GM18526 (cell line): ENCODE results near the gene NPAS1.

ENCODE experiments used
- POLR2A ChIP-seq: IDR thresholded peaks from 3 replicates; pipeline ENCODE4 v1.6.1; 2011; ENCODE audit not compliant: insufficient read length; ENCODE audit errors: extremely low read depth

Gene NPAS1

DNA sequence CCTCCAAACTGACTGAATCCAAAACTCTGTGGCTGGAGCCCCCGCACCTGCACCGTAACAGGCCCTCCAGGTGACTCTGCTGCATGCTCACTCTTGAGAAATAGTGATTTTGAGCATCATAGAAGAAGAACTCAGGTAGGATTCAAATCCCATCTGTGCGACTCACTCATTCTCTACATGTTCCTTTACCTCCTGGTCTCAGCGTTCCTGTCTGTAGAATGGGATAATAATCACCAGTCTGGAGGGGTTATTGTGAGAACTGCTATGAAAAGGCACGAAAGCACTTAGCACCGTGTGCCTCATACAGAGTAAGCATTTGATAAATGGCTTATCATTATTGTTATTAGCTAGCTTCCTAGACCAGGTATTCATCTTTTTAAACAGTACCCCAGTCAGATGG lies 36.5 kb upstream of the NPAS1 start:
- no peak for TF ChIP-seq POLR2A

DNA sequence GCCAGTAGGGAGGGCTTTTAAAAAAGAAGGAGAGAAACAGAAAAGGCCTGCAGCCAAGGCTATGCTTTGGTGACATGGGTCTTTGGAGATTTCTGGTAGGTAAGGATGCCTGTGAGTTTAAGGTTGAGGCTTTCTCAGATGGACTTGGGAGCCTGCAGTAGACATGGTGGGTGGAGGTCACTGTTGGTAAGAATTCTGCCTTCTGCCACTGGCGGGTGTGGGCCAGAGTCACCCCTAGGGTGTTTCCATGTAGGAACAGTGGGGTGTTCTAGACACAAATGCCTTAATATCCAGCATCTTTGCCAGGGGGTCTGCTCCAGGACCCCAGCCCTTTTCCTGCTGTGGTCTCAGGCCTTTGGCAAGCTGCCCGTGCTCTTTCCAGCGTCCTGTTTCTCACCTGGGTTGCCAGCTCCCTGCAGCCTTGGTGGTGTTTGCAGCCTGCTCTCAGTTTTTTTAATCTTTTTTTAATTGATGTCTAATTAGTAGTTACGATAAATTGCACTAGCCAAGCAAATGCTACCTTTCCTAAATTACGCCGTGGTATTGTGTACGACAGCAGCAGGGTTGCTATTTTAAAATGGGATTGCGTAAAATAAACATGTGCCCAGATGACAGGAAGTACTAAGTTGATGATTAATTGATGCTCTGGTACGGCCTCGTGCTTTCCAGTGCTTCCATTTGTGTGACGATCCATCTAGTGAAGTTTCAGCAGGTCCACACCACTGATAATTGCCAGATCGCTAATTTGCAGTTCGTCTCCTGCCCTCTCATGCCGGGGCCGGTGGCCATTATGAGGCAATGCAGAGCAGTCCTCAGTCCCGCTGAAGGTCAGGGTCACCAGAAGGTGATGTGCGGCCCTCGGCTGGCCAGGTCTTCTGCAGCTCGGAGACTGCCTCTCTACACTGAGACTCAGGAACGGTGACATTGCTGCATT lies 35.3 kb upstream of the NPAS1 start:
- TF ChIP-seq POLR2A: no peak

DNA sequence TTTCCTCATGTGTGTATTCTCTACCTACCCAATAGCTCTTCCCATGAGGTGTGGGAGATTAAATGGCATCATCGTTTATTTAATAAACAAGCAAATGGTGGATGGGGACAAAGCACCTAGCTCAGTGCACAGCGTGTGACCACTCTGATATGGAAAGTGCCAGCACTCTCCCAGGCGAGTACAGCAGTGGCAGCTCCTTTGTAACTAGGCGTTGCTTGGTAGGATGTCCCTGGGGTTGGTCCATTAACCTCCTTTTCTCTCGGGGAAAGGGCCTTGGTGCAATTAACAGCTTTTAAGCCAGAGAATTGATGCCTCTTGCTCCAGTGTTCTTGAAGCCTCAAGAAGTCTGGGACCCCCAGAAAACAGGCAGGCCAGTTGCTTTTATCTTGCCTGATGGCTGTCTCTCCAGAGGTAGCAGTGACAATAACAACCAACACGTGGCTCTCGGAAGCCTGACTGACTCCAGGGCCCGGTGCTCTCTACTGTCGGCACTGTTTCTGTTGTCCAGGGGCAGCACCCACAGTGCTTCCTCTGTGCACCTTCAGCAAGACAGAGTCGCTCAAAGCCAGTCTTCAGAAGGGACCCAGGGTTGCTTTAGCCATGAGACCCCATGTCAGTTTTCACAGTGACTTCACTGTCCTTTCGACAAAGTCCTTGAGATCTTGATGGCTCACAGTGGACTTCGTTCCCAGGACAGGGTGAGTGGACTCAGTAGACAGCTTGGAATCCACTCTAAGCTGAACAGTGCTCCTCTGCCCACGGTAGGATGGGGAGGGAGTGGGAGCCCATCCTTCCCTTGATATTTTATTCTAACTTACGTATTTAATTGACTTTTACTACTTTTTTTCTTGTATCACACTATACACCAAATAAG lies 33.9 kb upstream of the NPAS1 start:
- no peak for TF ChIP-seq POLR2A

DNA sequence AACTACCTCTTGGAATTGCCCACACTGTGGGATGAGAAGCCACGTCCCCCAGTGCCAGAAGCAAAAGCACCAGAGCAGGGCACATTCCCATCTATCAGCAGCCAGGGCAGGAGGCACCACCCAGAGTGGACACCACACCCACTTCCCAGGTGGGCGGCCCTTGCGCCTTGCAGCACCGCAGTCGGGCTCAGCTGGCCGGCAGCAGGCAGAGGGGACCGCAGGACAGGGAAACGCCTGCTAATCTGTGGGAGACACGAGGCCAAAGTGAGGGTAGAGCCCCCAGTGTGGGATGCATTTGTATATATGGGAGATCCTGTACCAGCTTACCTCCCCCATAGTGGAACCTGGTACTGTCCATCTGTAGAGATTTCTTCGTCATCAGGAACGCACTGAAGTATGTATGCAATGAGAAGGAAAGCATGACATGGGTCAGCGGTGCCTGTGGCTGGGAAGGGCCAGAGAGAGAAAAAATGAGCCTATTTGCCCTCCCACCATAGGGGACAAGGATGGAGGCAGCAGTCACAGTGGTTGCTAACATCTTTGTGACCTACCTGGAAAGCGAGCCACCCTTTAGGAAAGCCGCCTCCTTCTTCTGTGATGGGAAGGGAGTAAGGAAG lies 30.9 kb upstream of the NPAS1 start:
- TF ChIP-seq POLR2A: no peak

DNA sequence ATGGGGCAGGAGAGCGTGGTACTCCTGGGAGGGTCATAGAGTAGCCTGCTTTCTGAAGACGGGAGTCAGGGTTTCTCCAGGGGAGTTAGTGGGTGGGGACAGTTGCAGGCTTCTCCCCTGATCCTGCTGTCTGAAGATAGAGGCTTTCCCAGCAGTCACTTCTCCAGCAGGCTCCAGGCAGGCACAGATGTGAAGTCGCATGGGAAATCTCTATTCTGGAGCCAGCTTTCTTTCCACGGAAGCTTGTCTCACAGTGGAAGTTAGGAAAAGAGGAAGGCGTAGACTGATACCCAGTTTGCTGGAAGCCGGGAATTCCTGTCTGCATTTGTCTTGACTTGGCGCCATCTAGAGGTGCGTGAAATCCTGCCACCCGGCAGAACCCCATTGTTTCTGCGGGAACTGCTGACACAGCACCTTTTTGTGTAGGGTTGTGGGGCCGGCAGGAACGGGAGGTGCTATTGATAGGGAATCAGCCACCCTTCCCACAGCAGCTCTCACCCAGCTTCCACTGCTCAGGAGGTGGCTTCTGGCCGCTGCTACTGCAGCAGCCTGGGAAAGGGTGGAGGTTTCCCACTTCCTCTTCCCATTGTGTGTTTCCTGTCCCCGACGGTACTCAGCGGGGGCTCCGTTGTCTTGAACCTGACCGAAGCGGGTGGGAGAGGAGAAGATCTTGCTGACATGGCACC lies 28.5 kb upstream of the NPAS1 start:
- TF ChIP-seq POLR2A: no peak

DNA sequence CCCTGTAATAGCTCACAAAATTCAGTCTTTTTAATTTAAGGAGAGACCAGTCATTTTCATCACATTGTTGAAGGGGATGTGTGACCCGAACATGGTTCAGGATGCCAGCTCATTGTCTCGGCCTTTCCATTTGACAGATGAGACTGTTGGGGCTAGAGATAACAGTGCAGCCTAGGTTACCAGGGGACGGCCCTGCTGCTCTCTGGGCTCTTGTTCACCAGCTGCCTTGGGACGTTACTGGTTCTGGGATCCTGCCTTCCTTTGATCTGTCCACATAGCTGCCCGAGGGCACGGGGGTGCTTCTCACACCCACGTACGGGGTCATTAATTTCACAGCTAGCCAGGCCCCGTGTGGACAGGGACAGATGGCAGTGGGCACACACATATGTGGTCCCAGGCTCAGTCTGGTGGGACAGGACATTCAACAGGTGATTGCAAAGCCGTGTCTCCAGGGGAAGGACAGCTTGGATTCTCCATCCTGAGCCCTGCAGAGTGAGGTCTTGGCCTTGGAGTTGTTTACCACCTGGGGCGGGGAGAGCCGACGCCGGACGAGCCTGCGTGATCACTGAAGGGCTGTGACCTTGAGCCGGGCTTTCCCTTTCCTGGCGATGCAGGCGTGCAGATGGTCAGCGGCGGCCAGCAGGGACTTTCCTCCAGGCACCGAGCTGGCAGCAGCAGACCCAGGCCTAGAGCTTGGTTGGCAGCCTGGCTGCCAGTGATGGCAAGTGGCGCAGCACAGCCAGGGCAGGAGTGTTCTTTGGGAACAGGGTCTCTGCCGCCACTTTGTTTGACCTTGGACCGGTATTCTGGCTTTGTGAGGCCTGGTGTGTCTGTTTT lies 26.7 kb upstream of the NPAS1 start:
- TF ChIP-seq POLR2A: no peak

DNA sequence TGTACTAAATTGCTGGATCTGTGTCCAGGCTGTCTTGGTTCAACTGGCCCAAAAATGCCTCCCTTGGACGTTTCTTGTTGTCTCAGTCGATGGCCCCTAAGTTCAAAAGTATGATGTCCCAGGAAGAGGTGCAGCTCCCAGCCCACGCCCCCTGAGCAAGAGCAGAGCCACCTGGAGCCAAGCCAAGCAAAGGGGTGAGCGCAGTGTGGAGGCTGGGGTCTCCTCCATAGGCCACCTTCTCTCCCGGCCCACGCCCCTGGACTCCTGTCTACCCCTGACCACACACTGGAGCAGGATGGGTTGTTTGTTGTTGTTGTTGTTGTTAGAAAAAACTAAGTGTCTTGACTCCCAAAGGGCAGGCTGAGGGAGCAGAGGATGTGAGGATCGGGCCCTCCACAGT lies 26.0 kb upstream of the NPAS1 start:
- TF ChIP-seq POLR2A: no peak

DNA sequence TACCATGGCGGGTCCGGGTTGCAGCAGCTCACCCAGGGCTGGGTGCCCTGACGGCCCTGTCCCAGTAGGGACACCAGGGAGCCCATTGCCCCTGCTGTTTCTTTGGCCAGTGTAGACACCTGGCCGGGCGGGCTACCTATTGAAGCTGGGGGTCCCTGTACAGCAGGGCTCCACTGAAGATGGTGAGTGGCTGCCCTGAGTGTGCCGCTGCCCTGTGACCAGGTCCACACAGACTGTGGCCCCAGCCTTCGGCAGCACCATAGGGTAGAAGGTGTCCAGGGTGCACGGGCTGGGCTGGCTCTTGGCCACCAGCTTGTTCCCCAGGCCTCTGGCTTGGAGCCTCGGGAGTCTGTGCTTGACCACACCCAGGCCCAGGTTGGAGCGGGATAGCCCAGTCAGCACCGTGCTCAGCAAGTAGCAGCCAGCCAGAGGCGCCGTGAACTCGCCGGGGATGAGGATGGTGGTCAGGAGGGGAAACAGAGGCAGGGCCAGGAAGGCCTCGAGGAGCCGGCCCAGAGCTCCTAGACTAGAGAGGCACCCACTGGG lies 25.4 kb upstream of the NPAS1 start:
- TF ChIP-seq POLR2A: no peak

DNA sequence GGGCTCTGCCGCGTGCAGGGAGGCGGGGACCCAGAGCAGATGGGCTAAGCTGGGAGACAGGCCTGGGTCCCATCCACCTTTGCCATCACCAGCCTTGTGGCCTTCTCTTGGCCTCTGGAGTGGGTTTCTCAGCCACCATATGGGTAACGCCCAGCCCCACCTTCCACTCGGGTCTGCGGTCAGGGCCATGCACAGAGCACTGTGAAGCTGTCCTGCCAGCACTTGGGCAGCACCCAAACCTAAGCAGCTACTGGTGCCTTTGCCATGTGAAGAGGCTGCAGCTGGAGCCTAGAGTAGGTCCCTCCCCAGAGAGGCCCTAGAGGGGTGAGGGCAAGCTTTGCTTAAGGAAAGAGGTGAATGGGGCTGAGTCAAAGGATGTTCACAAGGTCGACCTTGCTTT lies 24.1 kb upstream of the NPAS1 start:
- no peak for TF ChIP-seq POLR2A

DNA sequence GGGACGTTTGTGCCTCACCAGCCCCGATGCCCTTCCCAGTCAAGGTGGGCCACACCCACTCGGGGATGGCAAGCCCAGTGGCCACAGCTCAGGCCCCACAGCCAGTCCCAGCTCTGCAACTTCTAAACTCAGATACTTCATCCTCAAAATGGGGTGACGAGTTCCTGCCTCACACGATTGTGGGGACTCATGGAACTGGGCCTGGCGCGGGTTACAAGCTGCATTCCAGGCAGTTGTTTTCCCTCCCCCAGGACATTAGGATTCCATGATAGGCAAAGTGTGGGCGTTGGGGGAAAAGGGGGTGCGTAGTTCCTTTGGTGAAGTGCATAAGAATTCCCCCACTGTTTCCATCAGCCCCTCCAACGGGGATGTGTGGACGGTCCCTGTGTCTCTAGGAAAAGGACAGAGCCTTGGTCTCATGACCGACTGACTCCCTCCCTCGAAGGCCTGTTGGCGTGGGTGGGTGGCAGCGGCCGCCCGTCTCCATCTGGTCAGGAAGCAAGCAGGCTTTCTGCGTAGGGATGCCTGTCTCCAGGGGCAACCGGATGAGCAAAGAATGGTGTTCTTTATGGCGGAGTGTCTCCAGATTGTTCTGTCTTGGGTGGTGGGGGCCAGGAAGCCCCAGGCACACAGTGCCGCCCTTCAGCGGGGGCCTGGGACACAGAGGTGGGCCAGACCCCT lies 21.1 kb upstream of the NPAS1 start:
- no peak for TF ChIP-seq POLR2A

DNA sequence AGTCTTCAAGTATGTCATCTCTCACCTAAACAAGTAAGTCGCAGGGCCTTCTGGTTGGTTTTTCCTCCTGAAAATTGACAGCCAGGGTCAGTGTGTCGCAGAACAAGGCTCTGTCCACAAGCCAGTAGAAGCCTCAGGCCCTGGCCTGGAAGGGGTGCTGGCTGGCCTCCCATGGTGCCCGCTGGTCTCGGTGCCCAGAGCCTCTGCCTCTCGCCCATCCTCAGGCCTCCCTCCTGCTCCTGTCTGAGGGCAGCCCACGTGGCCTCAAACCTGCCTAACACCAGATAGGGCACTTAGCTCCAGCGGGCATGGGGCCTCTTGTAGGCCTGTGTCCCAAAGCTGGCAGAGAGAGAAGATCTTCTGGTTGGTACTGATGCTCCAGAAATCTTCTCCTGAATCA lies 20.3 kb upstream of the NPAS1 start:
- no peak for TF ChIP-seq POLR2A

DNA sequence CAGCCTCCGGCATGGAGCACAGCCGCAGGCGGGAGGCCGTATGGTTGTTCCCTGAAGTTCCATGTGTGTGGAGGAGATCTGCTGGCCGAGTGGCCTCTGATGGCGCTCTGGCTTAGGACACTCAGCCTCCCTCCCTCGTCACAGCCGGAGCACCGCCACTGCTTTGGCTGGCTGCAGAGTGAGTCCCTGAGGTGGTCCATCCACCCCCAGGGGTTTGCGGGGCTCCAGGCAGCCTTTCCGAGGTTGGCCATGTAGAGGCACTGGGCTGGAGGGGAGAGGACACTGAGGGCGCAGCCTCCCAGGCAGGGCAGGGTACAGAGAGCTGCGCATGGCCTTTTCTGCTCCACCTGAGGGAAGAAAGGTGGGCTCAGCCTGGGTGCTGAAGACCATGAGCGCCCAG lies 19.8 kb upstream of the NPAS1 start:
- no peak for TF ChIP-seq POLR2A

DNA sequence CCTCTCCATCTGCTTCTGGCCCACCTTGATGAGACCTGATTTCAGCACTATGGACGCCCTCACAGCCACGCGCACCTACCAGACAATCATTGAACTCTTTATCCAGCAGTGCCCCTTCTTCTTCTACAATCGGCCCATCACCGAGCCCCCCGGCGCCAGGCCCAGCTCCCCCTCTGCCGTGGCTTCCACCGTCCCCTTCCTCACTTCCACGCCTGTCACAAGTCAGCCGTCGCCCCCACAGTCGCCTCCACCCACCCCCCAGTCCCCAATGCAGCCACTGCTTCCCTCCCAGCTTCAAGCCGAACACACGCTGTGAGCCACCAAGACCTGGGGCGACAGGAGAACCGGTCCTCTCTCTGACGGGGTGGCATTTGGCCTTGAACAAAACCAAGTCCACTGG lies 19.3 kb upstream of the NPAS1 start:
- no peak for TF ChIP-seq POLR2A
